ENCODE measurements around the gene VCL.
"Not testable (repeated sequence)": the region's sequence is repeated elsewhere in the genome, so short reads cannot be mapped to it uniquely, and the experiment has no call there.

The VCL gene

GRCh38 chr10:74008212-74008731 is 10.4 kb downstream of the VCL start:
- no peak overlapping the region for H3K4me3 ChIP-seq (ENCODE audit: low read depth, low read length)
- peak; percentile 62 for DNase-seq (ENCODE audit: low read depth)
- no peak for TF ChIP-seq CTCF (IDR thresholded peaks at IDR 0.05; ENCODE audit: insufficient read depth, low read depth, low read length, missing control alignments)

- H3K4me3 ChIP-seq (ENCODE audit: low read depth, low read length) = no peak overlapping the region
- DNase-seq (ENCODE audit: low read depth) = no peak
- TF ChIP-seq CTCF (IDR thresholded peaks at IDR 0.05; ENCODE audit: insufficient read depth, low read depth, low read length, missing control alignments) = no peak
These were observed 13.1 kb downstream of the VCL start for GRCh38 chr10:74011017-74011416.

- no peak for TF ChIP-seq CTCF (IDR thresholded peaks at IDR 0.05; ENCODE audit: insufficient read depth, low read depth, low read length, missing control alignments)
- no peak for DNase-seq (ENCODE audit: low read depth)
- no peak overlapping the region for H3K4me3 ChIP-seq (ENCODE audit: low read depth, low read length)
These were observed 13.9 kb downstream of the VCL start for GRCh38 chr10:74011770-74012169.

- H3K4me3 ChIP-seq (ENCODE audit: low read depth, low read length) = no peak overlapping the region
- TF ChIP-seq CTCF (IDR thresholded peaks at IDR 0.05; ENCODE audit: insufficient read depth, low read depth, low read length, missing control alignments) = no peak
- DNase-seq (ENCODE audit: low read depth) = no peak
These were observed 14.6 kb downstream of the VCL start for GRCh38 chr10:74012480-74012879.

- no peak for DNase-seq (ENCODE audit: low read depth)
- no peak overlapping the region for H3K4me3 ChIP-seq (ENCODE audit: low read depth, low read length)
- TF ChIP-seq CTCF (IDR thresholded peaks at IDR 0.05; ENCODE audit: insufficient read depth, low read depth, low read length, missing control alignments) = no peak
These were observed 15.1 kb downstream of the VCL start for GRCh38 chr10:74013004-74013403.

- DNase-seq (ENCODE audit: low read depth) = not testable (repeated sequence)
These were observed 16.7 kb downstream of the VCL start for GRCh38 chr10:74014574-74014973.

GRCh38 chr10:74018241-74018640 is 20.3 kb downstream of the VCL start:
- no peak overlapping the region for H3K4me3 ChIP-seq (ENCODE audit: low read depth, low read length)
- DNase-seq (ENCODE audit: low read depth) = no peak
- no peak for TF ChIP-seq CTCF (IDR thresholded peaks at IDR 0.05; ENCODE audit: insufficient read depth, low read depth, low read length, missing control alignments)

More at GRCh38 chr10:74014574-74014973, 16.7 kb downstream of the VCL start:
- H3K4me3 ChIP-seq (ENCODE audit: low read depth, low read length) = not testable (repeated sequence)

All from GM12865 (cell line).